ENCODE data around the gene GBP3. TPM values are rescaled to one million over a fixed set of nuclear protein-coding genes. Genes with fewer than 3 reads are reported as not detected.
"Not testable (repeated sequence)": the region's sequence is repeated elsewhere in the genome, so short reads cannot be mapped to it uniquely, and the experiment has no call there.

Gene GBP3
- total RNA-seq, 4 donors from 2014 or later = 11.2 to 38.6 (median 20.5) TPM

GRCh38 chr1:89051300-89051954, 28.8 kb upstream of the GBP3 start:
- Histone ChIP-seq H3K27me3 (no peaks in the 10 kb centered on the region), H3K27ac (no peak overlapping the region), H3K4me3 (no peak overlapping the region), H3K36me3 (no peaks in the 10 kb centered on the region), H3K4me1 (no peaks in the 10 kb centered on the region), H3K9me3 (no peaks in the 10 kb centered on the region)
- DNase-seq = no peak
- TF ChIP-seq CTCF (IDR thresholded peaks at IDR 0.05) = no peak
- intact Hi-C loops (cut with DNase I; ENCODE audit: low total_unique reads) = no loop called here

- Histone ChIP-seq H3K27ac (no peak overlapping the region), H3K4me3 (no peak overlapping the region), H3K27me3 (no peaks in the 10 kb centered on the region), H3K9me3 (no peaks in the 10 kb centered on the region), H3K36me3 (no peaks in the 10 kb centered on the region), H3K4me1 (no peaks in the 10 kb centered on the region)
- intact Hi-C loops (cut with DNase I; ENCODE audit: low total_unique reads) = no loop called here
- no peak for DNase-seq
- TF ChIP-seq CTCF (IDR thresholded peaks at IDR 0.05) (no peak), POLR2A (IDR thresholded peaks at IDR 0.05) (no peak)
These were observed 28.0 kb upstream of the GBP3 start for GRCh38 chr1:89050649-89051033.

GRCh38 chr1:89049901-89050648, 27.4 kb upstream of the GBP3 start:
- intact Hi-C loops (cut with DNase I; ENCODE audit: low total_unique reads); H3K27ac ChIP-seq: not testable (repeated sequence)

GRCh38 chr1:89049187-89049586, 26.5 kb upstream of the GBP3 start:
- H3K27me3 ChIP-seq; H3K4me3 ChIP-seq; H3K36me3 ChIP-seq; H3K27ac ChIP-seq; intact Hi-C loops (cut with DNase I; ENCODE audit: low total_unique reads); DNase-seq; H3K4me1 ChIP-seq; H3K9me3 ChIP-seq: not testable (repeated sequence)

More at GRCh38 chr1:89049901-89050648, 27.4 kb upstream of the GBP3 start:
- H3K9me3 ChIP-seq, DNase-seq, H3K27me3 ChIP-seq, H3K36me3 ChIP-seq, H3K4me1 ChIP-seq, H3K4me3 ChIP-seq: not testable (repeated sequence)

- no peak overlapping the region for H3K4me3 ChIP-seq
- no peaks in the 10 kb centered on the region for H3K27me3 ChIP-seq
- H3K36me3 ChIP-seq = no peaks in the 10 kb centered on the region
- H3K9me3 ChIP-seq = no peaks in the 10 kb centered on the region
- no peaks in the 10 kb centered on the region for H3K4me1 ChIP-seq
- DNase-seq = no peak
- TF ChIP-seq POLR2A (IDR thresholded peaks at IDR 0.05) (no peak), CTCF (IDR thresholded peaks at IDR 0.05) (no peak)
- intact Hi-C loops (cut with DNase I; ENCODE audit: low total_unique reads) = no loop called here
- H3K27ac ChIP-seq = no peak overlapping the region
These were observed 25.1 kb upstream of the GBP3 start for GRCh38 chr1:89047734-89048133.

GRCh38 chr1:89046318-89047183, 23.9 kb upstream of the GBP3 start:
- intact Hi-C loops (cut with DNase I; ENCODE audit: low total_unique reads); DNase-seq; H3K9me3 ChIP-seq; H3K36me3 ChIP-seq; H3K27me3 ChIP-seq; H3K4me3 ChIP-seq; H3K4me1 ChIP-seq; H3K27ac ChIP-seq: not testable (repeated sequence)
